Stomach (tissue), 4 donors: ENCODE results near the gene SIRT3.

Source experiments
- POLR2A ChIP-seq, 4 donors: fragments of 450-650 bp; IDR thresholded peaks; one replicate each; pipeline ENCODE4 v1.6.1; 2016; ENCODE audit warnings: antibody characterized with exemption in 4 of 4, control low read depth in 2 of 4, mild to moderate bottlenecking in 1 of 4, moderate library complexity in 1 of 4
- POLR2AphosphoS5 ChIP-seq, 3 donors: sonication (generic); formaldehyde crosslinking; IDR thresholded peaks; one replicate each; pipeline ENCODE4 v1.6.1; 2016; ENCODE audit warnings: antibody characterized with exemption in 3 of 3
- TF ChIP-seq, protein P1 (sequence below), 7 experiments: fragments of 450-650 bp in 4 of 7; fragments of 200-600 bp in 3 of 7; sonication (generic) in 3 of 7; IDR thresholded peaks; one replicate each; pipeline ENCODE4 v1.5.1; 2016 to 2019; ENCODE audit warnings: antibody characterized with exemption in 7 of 7, control low read depth in 2 of 7, mild to moderate bottlenecking in 1 of 7

DNA sequence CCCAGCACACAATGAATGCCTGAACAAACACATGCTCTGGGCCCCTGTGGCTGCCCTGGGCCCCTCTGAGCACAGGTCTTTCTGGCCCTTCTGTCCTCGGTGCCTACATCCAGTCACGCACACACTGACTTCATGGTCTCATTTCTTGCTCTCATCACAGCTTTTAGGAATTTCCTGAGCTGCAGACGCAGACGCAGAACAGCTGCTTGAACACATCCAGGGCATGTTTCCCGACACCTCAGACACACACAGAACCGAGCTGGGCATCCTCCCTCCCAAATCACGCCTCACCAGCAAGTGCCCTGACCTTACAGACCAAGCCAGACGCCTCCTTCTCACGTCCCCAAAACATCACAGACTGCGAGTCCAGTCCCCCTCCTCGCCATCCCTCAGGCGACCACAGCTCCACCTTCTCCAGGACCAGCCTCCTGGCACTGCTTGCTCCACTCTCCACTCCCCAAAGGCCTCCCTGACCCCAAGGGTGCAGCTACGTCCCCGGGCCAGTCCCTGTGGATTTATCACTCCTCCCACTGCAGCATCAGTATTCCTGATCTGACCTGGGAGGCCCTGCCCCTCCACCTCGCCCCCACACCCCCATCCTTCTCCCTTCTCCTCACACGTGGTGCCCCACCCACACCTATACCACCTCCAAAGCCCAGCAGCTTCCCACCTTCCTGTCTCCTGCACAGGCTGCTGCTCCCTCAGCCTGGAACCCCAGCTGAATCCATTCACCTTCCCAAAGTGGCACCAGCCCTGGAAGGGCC is 12.9 kb downstream of the SIRT3 start:
- TF ChIP-seq POLR2AphosphoS5 (IDR thresholded peaks at IDR 0.05) (no peak), POLR2A (IDR thresholded peaks at IDR 0.05) (no peak)
- TF ChIP-seq, protein P1, sequence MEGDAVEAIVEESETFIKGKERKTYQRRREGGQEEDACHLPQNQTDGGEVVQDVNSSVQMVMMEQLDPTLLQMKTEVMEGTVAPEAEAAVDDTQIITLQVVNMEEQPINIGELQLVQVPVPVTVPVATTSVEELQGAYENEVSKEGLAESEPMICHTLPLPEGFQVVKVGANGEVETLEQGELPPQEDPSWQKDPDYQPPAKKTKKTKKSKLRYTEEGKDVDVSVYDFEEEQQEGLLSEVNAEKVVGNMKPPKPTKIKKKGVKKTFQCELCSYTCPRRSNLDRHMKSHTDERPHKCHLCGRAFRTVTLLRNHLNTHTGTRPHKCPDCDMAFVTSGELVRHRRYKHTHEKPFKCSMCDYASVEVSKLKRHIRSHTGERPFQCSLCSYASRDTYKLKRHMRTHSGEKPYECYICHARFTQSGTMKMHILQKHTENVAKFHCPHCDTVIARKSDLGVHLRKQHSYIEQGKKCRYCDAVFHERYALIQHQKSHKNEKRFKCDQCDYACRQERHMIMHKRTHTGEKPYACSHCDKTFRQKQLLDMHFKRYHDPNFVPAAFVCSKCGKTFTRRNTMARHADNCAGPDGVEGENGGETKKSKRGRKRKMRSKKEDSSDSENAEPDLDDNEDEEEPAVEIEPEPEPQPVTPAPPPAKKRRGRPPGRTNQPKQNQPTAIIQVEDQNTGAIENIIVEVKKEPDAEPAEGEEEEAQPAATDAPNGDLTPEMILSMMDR (IDR thresholded peaks at IDR 0.05), result no peak
